ENCODE data around the gene MXD4.

MXD4 gene

GRCh38 chr4:2274320-2275043 is 12.6 kb upstream of the MXD4 start:
- DNase-seq: no peak

GRCh38 chr4:2273657-2274319 is 11.9 kb upstream of the MXD4 start:
- DNase-seq: no peak

- DNase-seq: no peak
Measured at GRCh38 chr4:2273221-2273620, 11.3 kb upstream of the MXD4 start.

- DNase-seq: no peak
Measured at GRCh38 chr4:2272828-2273120, 10.9 kb upstream of the MXD4 start.

GRCh38 chr4:2272026-2272827 is 10.3 kb upstream of the MXD4 start:
- DNase-seq: no peak

GRCh38 chr4:2271279-2272025 is 9.5 kb upstream of the MXD4 start:
- DNase-seq: no peak

- no peak for DNase-seq
Measured at GRCh38 chr4:2270341-2271165, 8.6 kb upstream of the MXD4 start.

GRCh38 chr4:2269618-2270163 is 7.8 kb upstream of the MXD4 start:
- no peak for DNase-seq

- DNase-seq: no peak
Measured at GRCh38 chr4:2269206-2269531, 7.3 kb upstream of the MXD4 start.

GRCh38 chr4:2268357-2269205 is 6.7 kb upstream of the MXD4 start:
- DNase-seq: no peak

- DNase-seq: no peak
Measured at GRCh38 chr4:2267841-2268240, 5.9 kb upstream of the MXD4 start.

- no peak for DNase-seq
Measured at GRCh38 chr4:2267320-2267811, 5.5 kb upstream of the MXD4 start.

- no peak for DNase-seq
Measured at GRCh38 chr4:2266821-2267220, 4.9 kb upstream of the MXD4 start.

GRCh38 chr4:2266181-2266580 is 4.3 kb upstream of the MXD4 start:
- DNase-seq: no peak

GRCh38 chr4:2265113-2266110 is 3.5 kb upstream of the MXD4 start:
- DNase-seq: no peak

GRCh38 chr4:2264481-2265041 is 2.7 kb upstream of the MXD4 start:
- no peak for DNase-seq

GRCh38 chr4:2263926-2264321 is 2.0 kb upstream of the MXD4 start:
- DNase-seq: no peak

- no peak for DNase-seq
Measured at GRCh38 chr4:2262944-2263250, 988 bp upstream of the MXD4 start.

GRCh38 chr4:2262145-2262943 is 435 bp upstream of the MXD4 start:
- DNase-seq: peak; percentile 94
